GM23338 (cell line): ENCODE data around the gene CETN2.

Source experiments
- CREB1 ChIP-seq: fragments of 250-450 bp; sonication (Bioruptor Pico); IDR thresholded peaks from 2 replicates; pipeline ENCODE4 v1.5.0; 2020; ENCODE audit warnings: low read depth, mild to moderate bottlenecking, moderate library complexity
- CTCF ChIP-seq, 2 experiments: fragments of 200-600 bp in 1 of 2; sonication (generic) in 1 of 2; conservative IDR thresholded peaks; 2 replicates each; pipeline versions ENCODE4 v1.5.1 to v1.6.1; 2016 to 2017; ENCODE audit warnings: antibody characterized with exemption in 2 of 2, low read depth in 2 of 2, mild to moderate bottlenecking in 2 of 2, moderate library complexity in 1 of 2
- EZH2 ChIP-seq: fragments of 200-600 bp; sonication (generic); IDR thresholded peaks from one replicate; pipeline ENCODE4 v1.8.0; 2017; ENCODE audit warnings: antibody characterized with exemption, mild to moderate bottlenecking, low read depth; ENCODE audit not compliant: unreplicated experiment
- POLR2AphosphoS5 ChIP-seq: IDR thresholded peaks from 2 replicates; pipeline ENCODE4 v1.6.1; 2016; ENCODE audit warnings: antibody characterized with exemption, low read depth

GRCh38 chrX:152872522-152872921 is 42.0 kb upstream of the CETN2 start:
- no peak for TF ChIP-seq CTCF (conservative IDR thresholded peaks at IDR 0.05; ENCODE audit: low read depth in 2 of 2)
- TF ChIP-seq EZH2 = no peak
- TF ChIP-seq CREB1 = no peak
- TF ChIP-seq POLR2AphosphoS5 = no peak
